Smooth muscle cell of trachea (primary cell): Measurements from ENCODE around the gene ATXN1. TPM values are rescaled to one million over a fixed set of nuclear protein-coding genes. Genes with fewer than 3 reads are reported as not detected.

Experiments used
- total RNA-seq: library from RNA; depleted of rRNA; stranded (reverse); fragments of >200 nt; gene quantifications from 2 replicates; pipeline ENCODE4 v1.2.1, GENCODE V29; 2014

Gene ATXN1
- total RNA-seq: 36.7 and 37.8 TPM in 2 replicates

DNA sequence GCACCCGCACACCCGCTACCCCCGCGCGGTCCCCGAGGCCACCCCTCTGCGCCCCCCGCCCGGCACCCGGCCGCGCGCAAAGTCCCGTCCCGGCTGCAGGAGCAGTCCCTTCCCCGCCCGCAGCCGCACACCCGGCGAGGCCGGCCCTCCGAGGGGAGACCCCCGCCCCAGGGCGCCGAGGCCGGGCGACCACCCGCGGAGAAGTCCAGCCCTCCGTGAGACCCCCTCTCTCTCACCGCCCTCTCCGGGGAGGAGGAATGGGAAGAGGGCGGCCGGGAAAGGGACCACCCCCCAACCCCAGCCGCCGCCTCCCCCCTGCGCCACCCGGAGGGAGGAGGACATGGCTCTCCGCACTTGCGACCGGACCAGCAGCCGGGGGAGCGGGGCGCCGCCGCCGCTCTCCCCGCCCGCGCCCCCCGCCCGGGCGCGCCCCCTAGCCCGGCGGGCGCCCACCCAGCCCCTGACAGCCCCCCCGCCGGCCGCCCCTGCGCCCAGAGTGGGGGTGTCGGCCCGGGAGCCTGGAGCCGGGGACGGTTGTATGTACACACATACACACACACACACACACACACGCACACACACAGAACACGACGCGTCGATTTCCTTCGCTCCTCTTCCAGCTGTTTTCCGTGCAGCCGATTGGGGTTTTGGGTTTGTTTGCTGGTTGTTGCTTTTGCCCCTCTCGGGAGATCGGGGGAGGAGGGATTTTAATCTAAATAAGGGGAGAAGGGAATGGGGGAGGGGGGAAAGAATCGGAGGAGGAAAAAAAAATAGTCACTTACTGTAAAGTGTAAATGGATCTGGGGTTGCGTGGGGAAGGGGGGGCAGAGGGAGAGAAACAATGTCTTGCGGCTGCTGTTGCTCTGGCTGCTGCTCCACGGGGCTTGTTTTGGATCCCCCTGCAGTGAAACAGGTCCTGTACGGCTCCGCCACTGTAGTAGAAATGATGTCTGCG, at the start of gene ATXN1:
ATXN1 (minus strand) TSS at position 945 of the 955 bp plus-strand sequence.

